Prostate gland (tissue), 2 donors: Measurements from ENCODE around the gene RASSF4. TPM values are rescaled to one million over a fixed set of nuclear protein-coding genes. Genes with fewer than 3 reads are reported as not detected.
A peak's percentile ranks its signal among the peaks of the same experiment; 100 is the strongest.

ENCODE experiments used
- DNase-seq: peaks from one replicate; pipeline ENCODE4 v3.0.0-alpha.2; 2019; ENCODE audit warnings: low spot score
- H3K27ac ChIP-seq, 2 donors: fragments of 200-600 bp; sonication (generic); 2 replicates each; pipeline ENCODE4 v1.5.1; 2017 to 2019
- H3K27me3 ChIP-seq: fragments of 200-600 bp; sonication (generic); replicated peaks from 2 replicates; pipeline ENCODE4 v1.5.1; 2019; ENCODE audit not compliant: insufficient read depth
- H3K36me3 ChIP-seq, 2 donors: fragments of 200-600 bp; sonication (generic); 1 replicate in 1 of 2; 2 replicates in 1 of 2; pipeline versions ENCODE4 v1.5.1 to v1.8.1; 2017 to 2019
- H3K4me1 ChIP-seq: fragments of 200-600 bp; sonication (generic); replicated peaks from 2 replicates; pipeline ENCODE4 v1.5.1; 2019
- H3K4me3 ChIP-seq, 2 donors: fragments of 200-600 bp; sonication (generic); 2 replicates each; pipeline ENCODE4 v1.5.1; 2017 to 2019
- H3K9me3 ChIP-seq: fragments of 200-600 bp; sonication (generic); 2 replicates; pipeline ENCODE4 v1.5.1; 2017
- CTCF ChIP-seq, 4 experiments: fragments of 200-600 bp in 2 of 4; fragments of 450-650 bp in 2 of 4; sonication (generic) in 2 of 4; IDR thresholded peaks; 1 replicate in 3 of 4; 2 replicates in 1 of 4; pipeline ENCODE4 v1.5.1; 2016 to 2019; ENCODE audit warnings: antibody characterized with exemption in 4 of 4, mild to moderate bottlenecking in 2 of 4, moderate library complexity in 2 of 4
- POLR2A ChIP-seq: fragments of 450-650 bp; IDR thresholded peaks from one replicate; pipeline ENCODE4 v1.6.1; 2016; ENCODE audit warnings: antibody characterized with exemption, mild to moderate bottlenecking
- POLR2AphosphoS5 ChIP-seq: sonication (generic); formaldehyde crosslinking; IDR thresholded peaks from one replicate; pipeline ENCODE4 v1.6.1; 2017; ENCODE audit warnings: antibody characterized with exemption
- WGBS: methylation state at CpG from one replicate; pipeline ENCODE4 v1.1.5; 2018; 5-methylcytosine and 5-hydroxymethylcytosine counted together
- intact Hi-C: fragments of 100-400 bp; cut with DNase I; formaldehyde crosslinking; loops from one replicate; pipeline ENCODE4 v1.14.2; 2022
- total RNA-seq, 2 donors: library from RNA; depleted of rRNA; stranded (reverse); fragments of >200 nt; gene quantifications; one replicate each; pipeline ENCODE4 v1.1.0, GENCODE V29; 2016

RASSF4 gene
- total RNA-seq, 2 donors from 2014 or later = 6.1 to 31.0 TPM

GRCh38 chr10:45001381-45002148, 42.0 kb downstream of the RASSF4 start:
- Histone ChIP-seq H3K4me3 (peak overlapping the region; percentile 52 to 59), H3K27me3 (no peaks in the 10 kb centered on the region), H3K27ac (peak overlapping the region; percentile 89 to 90), H3K36me3 (no peaks in the 10 kb centered on the region), H3K4me1 (peaks cover 3% of the 10 kb centered on the region), H3K9me3 (no peaks in the 10 kb centered on the region)
- TF ChIP-seq POLR2AphosphoS5 (peak; percentile 83), POLR2A (peak; percentile 14), CTCF (IDR thresholded peaks at IDR 0.05) (peak in 1 of 4 experiments; percentile 16)
- DNase-seq = peak; percentile 76
- 6% methylated on average over 13 of the region's 13 CpGs for WGBS
- intact Hi-C loops = loop anchor here (5.0 kb wide), 1 partner anchor 44 kb away; the partner anchor contains the start of gene RASSF4

- intact Hi-C loops = loop anchor here (5.0 kb wide), 1 partner anchor 46 kb away; the partner anchor contains the start of gene RASSF4
These were observed 43.9 kb downstream of the RASSF4 start for GRCh38 chr10:45003432-45004000.

GRCh38 chr10:45004661-45005060, 45.1 kb downstream of the RASSF4 start:
- no peaks in the 10 kb centered on the region for H3K36me3 ChIP-seq
- H3K4me3 ChIP-seq = no peak overlapping the region
- H3K9me3 ChIP-seq = no peaks in the 10 kb centered on the region
- peaks cover 3% of the 10 kb centered on the region for H3K4me1 ChIP-seq
- H3K27me3 ChIP-seq = no peaks in the 10 kb centered on the region
- H3K27ac ChIP-seq = no peak overlapping the region
- no peak for TF ChIP-seq POLR2A
- TF ChIP-seq CTCF (IDR thresholded peaks at IDR 0.05) = no peak
- TF ChIP-seq POLR2AphosphoS5 = no peak
- DNase-seq = no peak
- intact Hi-C loops = loop anchor here (5.0 kb wide), 1 partner anchor 47 kb away; the partner anchor contains the start of gene RASSF4
- 62% methylated on average over 3 of the region's 3 CpGs for WGBS

More at GRCh38 chr10:45003432-45004000, 43.9 kb downstream of the RASSF4 start:
- no peaks in the 10 kb centered on the region for H3K9me3 ChIP-seq
- 90% methylated on average over 10 of the region's 10 CpGs for WGBS
- no peak overlapping the region for H3K4me3 ChIP-seq
- no peak overlapping the region for H3K27ac ChIP-seq
- peaks cover 3% of the 10 kb centered on the region for H3K4me1 ChIP-seq
- TF ChIP-seq CTCF (IDR thresholded peaks at IDR 0.05) (no peak), POLR2A (no peak), POLR2AphosphoS5 (no peak)
- H3K27me3 ChIP-seq = no peaks in the 10 kb centered on the region
- no peaks in the 10 kb centered on the region for H3K36me3 ChIP-seq
- no peak for DNase-seq

GRCh38 chr10:45005284-45005683, 45.7 kb downstream of the RASSF4 start:
- intact Hi-C loops = no loop called here
- TF ChIP-seq POLR2AphosphoS5 = no peak
- TF ChIP-seq CTCF (IDR thresholded peaks at IDR 0.05) = no peak
- no peak for TF ChIP-seq POLR2A
- Histone ChIP-seq H3K27ac (no peak overlapping the region), H3K27me3 (no peaks in the 10 kb centered on the region), H3K4me3 (no peak overlapping the region), H3K9me3 (no peaks in the 10 kb centered on the region), H3K36me3 (no peaks in the 10 kb centered on the region), H3K4me1 (peaks cover 3% of the 10 kb centered on the region)
- WGBS = 95% methylated on average over 1 of the region's 1 CpG
- no peak for DNase-seq
